Measurements from ENCODE around the gene RTN4RL1. TPM values are rescaled to one million over a fixed set of nuclear protein-coding genes. Genes with fewer than 3 reads are reported as not detected.

The RTN4RL1 gene
- total and polyA plus RNA-seq, 2 of the 13 experiments (the other 11 are each of a cell fraction or from before 2014, with no cell fraction given): 0.01 TPM; not detected in 1

DNA sequence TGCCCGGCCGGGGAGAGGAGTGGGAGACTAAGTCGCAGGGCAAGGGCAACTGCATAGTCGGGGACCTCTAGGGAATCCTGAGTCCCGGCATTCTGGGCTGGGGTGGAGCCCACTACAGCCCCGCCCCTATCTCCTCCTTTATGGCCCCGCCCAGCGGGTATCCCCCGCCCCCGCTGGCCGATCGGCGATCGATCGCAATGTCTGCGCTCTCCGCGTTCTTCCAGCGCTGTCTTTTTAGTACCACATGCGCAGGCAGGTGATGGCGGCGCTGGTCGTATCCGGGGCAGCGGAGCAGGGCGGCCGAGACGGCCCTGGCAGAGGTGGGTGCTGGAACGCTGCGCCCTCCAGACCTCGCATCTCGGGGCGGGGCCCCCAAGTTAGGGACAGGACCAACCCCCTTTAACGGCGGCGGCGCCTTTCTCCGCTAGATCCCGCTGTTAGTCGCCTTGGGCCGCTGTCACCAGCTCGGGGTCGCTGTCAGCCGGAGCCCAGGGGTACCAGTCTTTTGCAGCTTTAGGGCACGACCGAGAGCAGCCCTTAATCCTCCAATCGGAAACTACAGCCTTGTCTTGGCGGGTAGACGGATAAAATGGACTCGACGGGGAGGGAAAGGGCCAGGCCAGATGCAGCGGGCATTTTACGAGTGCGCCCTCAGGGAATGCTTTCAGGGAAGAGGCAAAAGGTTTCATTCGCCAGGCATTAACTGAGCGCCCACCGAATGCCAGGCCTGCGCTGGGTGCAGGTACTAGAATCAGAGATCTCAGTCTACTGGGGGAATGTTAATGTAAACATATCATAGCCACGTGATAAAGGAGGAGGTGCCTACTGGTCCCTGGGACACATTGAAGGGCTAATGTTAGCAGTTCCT lies 5.0 kb upstream of the RTN4RL1 start, which contains the start of gene DPH1 (continued):
- TF ChIP-seq SP4 (CRISPR knock-in tag; IDR thresholded peaks at IDR 0.05): peak; percentile 91
- TF ChIP-seq CCDC6 (CRISPR knock-in tag; IDR thresholded peaks at IDR 0.05): 0 out of 2 replicates have a peak, but pooled peaks have one; percentile 39
- TF ChIP-seq GTF2F1 (IDR thresholded peaks at IDR 0.05; ENCODE audit: low read length): no peak
- peak; percentile 71; the same call in 1 of the 2 replicates for TF ChIP-seq ZNF33B (CRISPR knock-in tag; IDR thresholded peaks at IDR 0.05)
- TF ChIP-seq, protein P1, sequence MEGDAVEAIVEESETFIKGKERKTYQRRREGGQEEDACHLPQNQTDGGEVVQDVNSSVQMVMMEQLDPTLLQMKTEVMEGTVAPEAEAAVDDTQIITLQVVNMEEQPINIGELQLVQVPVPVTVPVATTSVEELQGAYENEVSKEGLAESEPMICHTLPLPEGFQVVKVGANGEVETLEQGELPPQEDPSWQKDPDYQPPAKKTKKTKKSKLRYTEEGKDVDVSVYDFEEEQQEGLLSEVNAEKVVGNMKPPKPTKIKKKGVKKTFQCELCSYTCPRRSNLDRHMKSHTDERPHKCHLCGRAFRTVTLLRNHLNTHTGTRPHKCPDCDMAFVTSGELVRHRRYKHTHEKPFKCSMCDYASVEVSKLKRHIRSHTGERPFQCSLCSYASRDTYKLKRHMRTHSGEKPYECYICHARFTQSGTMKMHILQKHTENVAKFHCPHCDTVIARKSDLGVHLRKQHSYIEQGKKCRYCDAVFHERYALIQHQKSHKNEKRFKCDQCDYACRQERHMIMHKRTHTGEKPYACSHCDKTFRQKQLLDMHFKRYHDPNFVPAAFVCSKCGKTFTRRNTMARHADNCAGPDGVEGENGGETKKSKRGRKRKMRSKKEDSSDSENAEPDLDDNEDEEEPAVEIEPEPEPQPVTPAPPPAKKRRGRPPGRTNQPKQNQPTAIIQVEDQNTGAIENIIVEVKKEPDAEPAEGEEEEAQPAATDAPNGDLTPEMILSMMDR (CRISPR knock-in tag; IDR thresholded peaks at IDR 0.05): peak; percentile 35
- TF ChIP-seq AGO2 (optimal IDR thresholded peaks at IDR 0.05; ENCODE audit: low read depth, low read length): peak; percentile 30
- no peak for TF ChIP-seq NR2F2 (IDR thresholded peaks at IDR 0.05; ENCODE audit: borderline replicate concordance, low read depth)
- 0 out of 2 replicates have a peak, but pooled peaks have one; percentile 52 for TF ChIP-seq MLLT10 (CRISPR knock-in tag; IDR thresholded peaks at IDR 0.05)
- TF ChIP-seq ZFP1 (CRISPR knock-in tag; IDR thresholded peaks at IDR 0.05): peak; percentile 61
- TF ChIP-seq ZNF343 (CRISPR knock-in tag; IDR thresholded peaks at IDR 0.05): no peak
- TF ChIP-seq, protein P2, sequence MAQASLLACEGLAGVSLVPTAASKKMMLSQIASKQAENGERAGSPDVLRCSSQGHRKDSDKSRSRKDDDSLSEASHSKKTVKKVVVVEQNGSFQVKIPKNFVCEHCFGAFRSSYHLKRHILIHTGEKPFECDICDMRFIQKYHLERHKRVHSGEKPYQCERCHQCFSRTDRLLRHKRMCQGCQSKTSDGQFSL (CRISPR knock-in tag; IDR thresholded peaks at IDR 0.05): no peak
- TF ChIP-seq, protein P3, sequence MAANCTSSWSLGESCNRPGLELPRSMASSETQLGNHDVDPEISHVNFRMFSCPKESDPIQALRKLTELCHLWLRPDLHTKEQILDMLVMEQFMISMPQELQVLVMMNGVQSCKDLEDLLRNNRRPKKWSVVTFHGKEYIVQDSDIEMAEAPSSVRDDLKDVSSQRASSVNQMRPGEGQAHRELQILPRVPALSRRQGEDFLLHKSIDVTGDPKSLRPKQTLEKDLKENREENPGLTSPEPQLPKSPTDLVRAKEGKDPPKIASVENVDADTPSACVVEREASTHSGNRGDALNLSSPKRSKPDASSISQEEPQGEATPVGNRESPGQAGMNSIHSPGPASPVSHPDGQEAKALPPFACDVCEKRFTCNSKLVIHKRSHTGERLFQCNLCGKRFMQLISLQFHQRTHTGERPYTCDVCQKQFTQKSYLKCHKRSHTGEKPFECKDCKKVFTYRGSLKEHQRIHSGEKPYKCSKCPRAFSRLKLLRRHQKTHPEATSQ (CRISPR knock-in tag; IDR thresholded peaks at IDR 0.05; ENCODE audit: borderline replicate concordance): no peak
- TF ChIP-seq, protein P4, sequence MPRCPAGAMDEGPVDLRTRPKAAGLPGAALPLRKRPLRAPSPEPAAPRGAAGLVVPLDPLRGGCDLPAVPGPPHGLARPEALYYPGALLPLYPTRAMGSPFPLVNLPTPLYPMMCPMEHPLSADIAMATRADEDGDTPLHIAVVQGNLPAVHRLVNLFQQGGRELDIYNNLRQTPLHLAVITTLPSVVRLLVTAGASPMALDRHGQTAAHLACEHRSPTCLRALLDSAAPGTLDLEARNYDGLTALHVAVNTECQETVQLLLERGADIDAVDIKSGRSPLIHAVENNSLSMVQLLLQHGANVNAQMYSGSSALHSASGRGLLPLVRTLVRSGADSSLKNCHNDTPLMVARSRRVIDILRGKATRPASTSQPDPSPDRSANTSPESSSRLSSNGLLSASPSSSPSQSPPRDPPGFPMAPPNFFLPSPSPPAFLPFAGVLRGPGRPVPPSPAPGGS (CRISPR knock-in tag; IDR thresholded peaks at IDR 0.05): 0 out of 2 replicates have a peak, but pooled peaks have one; percentile 55
- peak; percentile 62; the same call in 1 of the 2 replicates for TF ChIP-seq ZNF235 (CRISPR knock-in tag; IDR thresholded peaks at IDR 0.05; ENCODE audit: borderline replicate concordance)
- peak; percentile 61; the same call in 1 of the 2 replicates for TF ChIP-seq ZNF44 (CRISPR knock-in tag; IDR thresholded peaks at IDR 0.05)
- TF ChIP-seq ISX (CRISPR knock-in tag; conservative IDR thresholded peaks at IDR 0.05): no peak
- TF ChIP-seq KDM1A (CRISPR knock-in tag; IDR thresholded peaks at IDR 0.05): no peak
- no peak for TF ChIP-seq NFIC (IDR thresholded peaks at IDR 0.05; ENCODE audit: low read length)
- TF ChIP-seq HOXA3 (CRISPR knock-in tag; IDR thresholded peaks at IDR 0.05): peak; percentile 86; the same call in 1 of the 2 replicates
- TF ChIP-seq ZNF3 (CRISPR knock-in tag; IDR thresholded peaks at IDR 0.05): no peak
- no peak for TF ChIP-seq ZNF496 (CRISPR knock-in tag; IDR thresholded peaks at IDR 0.05; ENCODE audit: insufficient replicate concordance)
- peak; percentile 59; the same call in 1 of the 2 replicates for TF ChIP-seq MTA1 (CRISPR knock-in tag; IDR thresholded peaks at IDR 0.05; ENCODE audit: borderline replicate concordance)
- TF ChIP-seq, protein P5, sequence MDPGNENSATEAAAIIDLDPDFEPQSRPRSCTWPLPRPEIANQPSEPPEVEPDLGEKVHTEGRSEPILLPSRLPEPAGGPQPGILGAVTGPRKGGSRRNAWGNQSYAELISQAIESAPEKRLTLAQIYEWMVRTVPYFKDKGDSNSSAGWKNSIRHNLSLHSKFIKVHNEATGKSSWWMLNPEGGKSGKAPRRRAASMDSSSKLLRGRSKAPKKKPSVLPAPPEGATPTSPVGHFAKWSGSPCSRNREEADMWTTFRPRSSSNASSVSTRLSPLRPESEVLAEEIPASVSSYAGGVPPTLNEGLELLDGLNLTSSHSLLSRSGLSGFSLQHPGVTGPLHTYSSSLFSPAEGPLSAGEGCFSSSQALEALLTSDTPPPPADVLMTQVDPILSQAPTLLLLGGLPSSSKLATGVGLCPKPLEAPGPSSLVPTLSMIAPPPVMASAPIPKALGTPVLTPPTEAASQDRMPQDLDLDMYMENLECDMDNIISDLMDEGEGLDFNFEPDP (CRISPR knock-in tag; conservative IDR thresholded peaks at IDR 0.05): no peak
- peak; percentile 47; the same call in 1 of the 2 replicates for TF ChIP-seq MTF2 (CRISPR knock-in tag; IDR thresholded peaks at IDR 0.05; ENCODE audit: borderline replicate concordance)

All from HepG2 (cell line).